Left hindlimb (tissue), 1 donor: ENCODE measurements around the gene CNTROB.

Experiments
- DNase-seq: peaks from one replicate; pipeline ENCODE4 v3.0.0-alpha.2; 2018

Gene CNTROB

DNA sequence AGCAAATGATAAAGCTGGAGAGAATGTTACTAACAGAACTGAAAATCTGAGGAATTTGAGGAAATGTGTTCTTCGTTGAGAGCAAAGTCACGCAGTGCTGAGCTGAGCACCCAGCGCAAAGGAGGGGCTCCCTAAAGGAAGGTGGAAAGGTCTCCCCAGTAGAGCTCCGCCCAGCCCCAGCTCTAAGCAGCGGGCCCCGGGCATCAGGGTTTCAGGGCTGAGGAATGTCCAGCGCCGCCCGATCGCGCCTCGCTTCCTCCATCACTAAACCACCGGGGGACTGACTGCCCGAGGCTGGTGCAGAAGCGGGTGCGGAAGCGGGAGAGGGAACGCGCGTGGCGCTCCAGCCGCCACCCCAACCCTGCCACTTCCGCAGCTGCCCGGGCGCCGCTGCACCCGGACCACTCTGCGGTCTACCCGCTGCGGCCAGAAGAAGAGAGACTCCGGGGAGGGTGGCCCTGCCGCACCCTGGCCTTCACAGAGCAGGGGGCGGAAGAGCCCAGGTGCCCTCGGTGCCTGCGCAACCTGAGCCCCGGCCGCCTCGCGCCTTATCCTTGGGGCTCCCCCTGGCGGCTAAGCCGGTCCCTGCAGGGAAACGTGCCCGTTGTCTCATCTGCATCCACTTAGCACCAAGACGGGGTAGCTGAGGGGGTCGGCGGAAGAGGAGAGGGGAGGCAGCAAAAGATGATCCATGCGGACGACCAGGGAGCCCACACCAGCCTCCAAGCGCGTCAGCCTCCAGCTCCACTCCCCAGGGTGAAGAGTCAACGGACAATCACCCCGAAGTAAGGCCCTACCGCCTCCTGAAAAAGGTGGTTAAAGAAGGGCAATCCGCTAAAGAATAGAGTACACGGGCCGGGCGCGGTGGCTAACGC, 58.0 kb downstream of the CNTROB start:
- peak; percentile 80 for DNase-seq

DNA sequence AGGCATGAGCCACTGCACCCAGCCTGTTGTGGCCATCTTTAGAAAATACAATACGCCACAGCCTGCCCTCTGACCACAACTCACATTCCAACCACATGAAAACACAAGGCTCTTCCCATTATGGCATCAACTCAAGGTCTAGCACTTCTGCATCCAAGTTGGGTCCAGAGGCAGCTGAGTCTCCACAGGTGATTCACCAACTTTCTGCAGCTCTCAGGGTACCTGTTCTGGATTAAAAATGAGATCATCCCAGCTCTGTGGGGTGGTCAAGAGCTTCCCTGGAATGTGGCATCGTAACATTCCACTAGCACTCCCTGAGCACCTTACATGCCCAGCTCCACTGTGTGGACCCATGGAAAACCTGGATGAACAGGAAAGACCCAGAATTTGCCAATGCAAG, 60.5 kb downstream of the CNTROB start:
- DNase-seq, result no peak

DNA sequence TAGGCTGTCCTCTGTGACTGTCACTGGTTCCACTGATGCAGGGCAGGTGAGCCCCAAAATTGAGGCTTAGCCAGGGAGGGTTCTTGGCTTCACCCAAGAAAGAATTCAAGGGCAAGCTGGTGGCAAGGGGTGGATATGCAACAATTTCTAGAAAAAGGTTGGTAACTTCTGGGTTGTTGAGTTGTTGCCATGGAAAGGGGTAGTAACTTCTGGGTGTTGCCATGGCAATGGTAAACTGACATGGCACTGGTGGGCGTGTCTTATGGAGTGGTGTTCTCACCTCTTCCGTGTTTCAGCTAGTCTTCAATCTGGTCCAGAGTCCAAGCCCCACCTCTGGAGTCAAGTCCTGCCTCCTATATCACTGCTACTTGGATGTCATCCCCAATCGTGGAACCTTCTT, 60.9 kb downstream of the CNTROB start:
- no peak for DNase-seq

DNA sequence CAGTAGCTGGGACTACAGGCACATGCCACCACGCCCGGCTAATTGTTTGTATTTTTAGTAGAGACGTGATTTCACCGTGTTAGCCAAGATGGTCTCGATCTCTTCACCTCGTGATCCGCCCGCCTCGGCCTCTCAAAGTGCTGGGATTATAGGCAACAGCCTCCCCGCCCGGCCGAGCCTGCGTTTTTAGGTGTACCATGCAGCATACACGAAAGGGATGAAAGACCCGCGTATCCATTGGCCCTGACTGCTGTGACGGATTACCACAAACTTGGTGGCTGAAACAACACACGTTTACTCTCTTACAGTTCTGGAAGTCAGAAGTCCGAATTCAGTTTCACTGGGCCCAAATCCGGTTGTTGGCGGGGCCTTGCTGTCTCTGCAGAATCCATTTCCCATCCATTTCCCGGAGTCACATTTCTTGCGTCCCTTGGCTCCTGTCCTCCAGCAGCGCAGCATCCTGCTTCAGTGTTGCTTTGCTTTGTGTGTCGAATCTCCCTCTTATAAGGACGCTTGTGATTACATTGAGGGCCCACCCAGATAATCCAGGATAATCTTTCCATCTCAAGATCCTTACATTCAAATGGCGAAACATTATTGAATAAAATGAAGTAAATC, 62.1 kb downstream of the CNTROB start:
- DNase-seq, result no peak

- DNase-seq, result no peak
Observed at GRCh38 chr17:7995724-7996123, 63.7 kb downstream of the CNTROB start.

- no peak for DNase-seq
Observed at GRCh38 chr17:7997186-7997585, 65.2 kb downstream of the CNTROB start.
